Measurements from ENCODE around the gene C19orf73.
"Not testable (repeated sequence)": the region's sequence is repeated elsewhere in the genome, so short reads cannot be mapped to it uniquely, and the experiment has no call there.

C19orf73 gene

DNA sequence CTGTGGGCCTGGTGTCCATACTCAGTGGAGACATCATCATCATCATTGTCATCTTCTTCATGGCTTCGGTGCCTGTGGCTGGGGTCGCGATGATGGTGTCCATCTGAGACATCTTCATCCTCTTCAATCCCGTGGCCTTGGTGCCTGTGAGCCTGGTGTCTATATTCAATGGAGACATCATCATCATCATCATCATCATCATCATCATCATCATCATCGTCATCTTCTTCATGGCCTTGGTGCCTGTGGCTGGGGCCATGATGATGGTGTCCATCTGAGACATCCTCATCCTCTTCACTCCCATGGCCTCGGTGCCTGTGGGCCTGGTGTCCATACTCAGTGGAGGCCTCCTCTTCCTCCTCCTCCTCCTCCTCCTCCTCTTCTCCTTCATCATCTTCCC lies 35.3 kb upstream of the C19orf73 start:
- H3K4me1 ChIP-seq (ENCODE audit: control insufficient read depth, insufficient read depth, low read length) = peaks cover 27% of the 10 kb centered on the region
- no peaks in the 10 kb centered on the region for H3K36me3 ChIP-seq (ENCODE audit: control insufficient read depth, insufficient read depth, low read length)
- H3K9ac ChIP-seq (ENCODE audit: low read length) = no peak overlapping the region
- H3K9me3 ChIP-seq (ENCODE audit: control insufficient read depth, low read length) = no peaks in the 10 kb centered on the region
- H3K27me3 ChIP-seq (ENCODE audit: control insufficient read depth, insufficient read depth, low read length) = no peaks in the 10 kb centered on the region
- no peak overlapping the region for H3K4me3 ChIP-seq (ENCODE audit: low read length)

GRCh38 chr19:49153167-49153809 lies 34.3 kb upstream of the C19orf73 start:
- no peaks in the 10 kb centered on the region for H3K36me3 ChIP-seq (ENCODE audit: control insufficient read depth, insufficient read depth, low read length)
- no peak overlapping the region for H3K9ac ChIP-seq (ENCODE audit: low read length)
- no peaks in the 10 kb centered on the region for H3K9me3 ChIP-seq (ENCODE audit: control insufficient read depth, low read length)
- peaks cover 31% of the 10 kb centered on the region for H3K4me1 ChIP-seq (ENCODE audit: control insufficient read depth, insufficient read depth, low read length)
- H3K27me3 ChIP-seq (ENCODE audit: control insufficient read depth, insufficient read depth, low read length) = no peaks in the 10 kb centered on the region
- no peak overlapping the region for H3K4me3 ChIP-seq (ENCODE audit: low read length)

DNA sequence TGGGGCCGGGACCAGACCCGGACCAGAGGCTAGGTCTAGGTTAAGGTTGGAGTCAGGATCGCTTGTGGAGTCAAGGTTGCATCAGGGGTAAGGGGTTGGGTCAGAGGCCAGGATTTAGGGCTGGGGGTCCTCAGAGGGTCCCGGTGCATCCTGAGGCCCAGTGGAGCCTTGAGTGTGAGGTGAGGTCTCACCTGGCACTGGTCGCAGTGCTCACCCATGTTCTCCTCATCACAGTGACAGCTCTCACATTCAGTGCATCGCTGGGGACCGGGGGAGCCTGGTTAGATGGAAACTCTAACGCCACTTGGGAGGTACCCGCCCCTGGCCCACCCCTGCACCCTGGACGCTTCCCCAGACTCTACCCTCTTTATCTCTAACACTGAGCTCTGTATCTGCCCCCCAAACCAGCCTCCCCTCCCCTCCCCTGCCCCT lies 33.2 kb upstream of the C19orf73 start:
- Histone ChIP-seq H3K4me3 (ENCODE audit: low read length) (no peak overlapping the region), H3K36me3 (ENCODE audit: control insufficient read depth, insufficient read depth, low read length) (no peaks in the 10 kb centered on the region), H3K9ac (ENCODE audit: low read length) (no peak overlapping the region), H3K9me3 (ENCODE audit: control insufficient read depth, low read length) (no peaks in the 10 kb centered on the region), H3K4me1 (ENCODE audit: control insufficient read depth, insufficient read depth, low read length) (peaks cover 31% of the 10 kb centered on the region), H3K27me3 (ENCODE audit: control insufficient read depth, insufficient read depth, low read length) (no peaks in the 10 kb centered on the region)

- Histone ChIP-seq H3K4me1 (ENCODE audit: control insufficient read depth, insufficient read depth, low read length) (peaks cover 24% of the 10 kb centered on the region), H3K4me3 (ENCODE audit: low read length) (no peak overlapping the region), H3K9me3 (ENCODE audit: control insufficient read depth, low read length) (no peaks in the 10 kb centered on the region), H3K36me3 (ENCODE audit: control insufficient read depth, insufficient read depth, low read length) (no peaks in the 10 kb centered on the region), H3K27me3 (ENCODE audit: control insufficient read depth, insufficient read depth, low read length) (no peaks in the 10 kb centered on the region), H3K9ac (ENCODE audit: low read length) (no peak overlapping the region)
Measured at GRCh38 chr19:49151267-49152118, 32.5 kb upstream of the C19orf73 start.

- H3K4me3 ChIP-seq (ENCODE audit: low read length) = no peak overlapping the region
- H3K36me3 ChIP-seq (ENCODE audit: control insufficient read depth, insufficient read depth, low read length) = no peaks in the 10 kb centered on the region
- H3K27me3 ChIP-seq (ENCODE audit: control insufficient read depth, insufficient read depth, low read length) = no peaks in the 10 kb centered on the region
- H3K9me3 ChIP-seq (ENCODE audit: control insufficient read depth, low read length) = no peaks in the 10 kb centered on the region
- peak overlapping the region; percentile 19 for H3K9ac ChIP-seq (ENCODE audit: low read length)
- peaks cover 24% of the 10 kb centered on the region for H3K4me1 ChIP-seq (ENCODE audit: control insufficient read depth, insufficient read depth, low read length)
Measured at GRCh38 chr19:49150944-49151243, 32.0 kb upstream of the C19orf73 start.

- Histone ChIP-seq H3K27me3 (ENCODE audit: control insufficient read depth, insufficient read depth, low read length) (no peaks in the 10 kb centered on the region), H3K36me3 (ENCODE audit: control insufficient read depth, insufficient read depth, low read length) (no peaks in the 10 kb centered on the region), H3K9ac (ENCODE audit: low read length) (peak overlapping the region; percentile 19), H3K9me3 (ENCODE audit: control insufficient read depth, low read length) (no peaks in the 10 kb centered on the region), H3K4me3 (ENCODE audit: low read length) (peak overlapping the region; percentile 20), H3K4me1 (ENCODE audit: control insufficient read depth, insufficient read depth, low read length) (peaks cover 24% of the 10 kb centered on the region)
Measured at GRCh38 chr19:49150106-49150943, 31.4 kb upstream of the C19orf73 start.

DNA sequence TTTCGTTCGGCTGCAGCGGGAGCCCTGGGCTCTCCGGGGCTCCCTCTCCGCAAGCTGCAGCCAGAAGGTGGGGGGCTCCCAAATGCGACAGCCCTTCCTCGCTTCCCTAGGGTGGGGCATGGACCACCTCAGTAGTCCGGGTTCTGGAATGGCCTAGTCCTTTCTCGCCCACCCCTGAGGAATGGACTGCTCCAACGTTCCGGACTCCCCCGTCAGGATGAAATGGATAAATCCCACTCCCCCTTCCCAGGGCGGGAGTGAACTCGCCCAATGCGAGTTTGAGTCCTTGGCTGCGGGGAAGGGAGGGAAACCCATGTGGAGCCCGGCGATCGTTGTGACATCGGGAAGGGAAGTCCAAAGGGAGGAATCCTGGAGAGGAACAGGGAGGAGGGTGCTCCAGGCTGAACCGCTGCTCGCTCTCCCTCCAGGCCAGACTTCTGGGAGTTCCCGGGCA lies 30.7 kb upstream of the C19orf73 start:
- H3K36me3 ChIP-seq (ENCODE audit: control insufficient read depth, insufficient read depth, low read length) = no peaks in the 10 kb centered on the region
- peak overlapping the region; percentile 20 for H3K4me3 ChIP-seq (ENCODE audit: low read length)
- H3K9ac ChIP-seq (ENCODE audit: low read length) = peak overlapping the region; percentile 19
- no peaks in the 10 kb centered on the region for H3K27me3 ChIP-seq (ENCODE audit: control insufficient read depth, insufficient read depth, low read length)
- H3K4me1 ChIP-seq (ENCODE audit: control insufficient read depth, insufficient read depth, low read length) = peaks cover 24% of the 10 kb centered on the region
- H3K9me3 ChIP-seq (ENCODE audit: control insufficient read depth, low read length) = no peaks in the 10 kb centered on the region

- no peaks in the 10 kb centered on the region for H3K36me3 ChIP-seq (ENCODE audit: control insufficient read depth, insufficient read depth, low read length)
- no peaks in the 10 kb centered on the region for H3K27me3 ChIP-seq (ENCODE audit: control insufficient read depth, insufficient read depth, low read length)
- H3K4me3 ChIP-seq (ENCODE audit: low read length) = peak overlapping the region; percentile 20
- peak overlapping the region; percentile 19 for H3K9ac ChIP-seq (ENCODE audit: low read length)
- H3K4me1 ChIP-seq (ENCODE audit: control insufficient read depth, insufficient read depth, low read length) = peaks cover 24% of the 10 kb centered on the region
- H3K9me3 ChIP-seq (ENCODE audit: control insufficient read depth, low read length) = no peaks in the 10 kb centered on the region
Measured at GRCh38 chr19:49148784-49149651, 30.1 kb upstream of the C19orf73 start.

DNA sequence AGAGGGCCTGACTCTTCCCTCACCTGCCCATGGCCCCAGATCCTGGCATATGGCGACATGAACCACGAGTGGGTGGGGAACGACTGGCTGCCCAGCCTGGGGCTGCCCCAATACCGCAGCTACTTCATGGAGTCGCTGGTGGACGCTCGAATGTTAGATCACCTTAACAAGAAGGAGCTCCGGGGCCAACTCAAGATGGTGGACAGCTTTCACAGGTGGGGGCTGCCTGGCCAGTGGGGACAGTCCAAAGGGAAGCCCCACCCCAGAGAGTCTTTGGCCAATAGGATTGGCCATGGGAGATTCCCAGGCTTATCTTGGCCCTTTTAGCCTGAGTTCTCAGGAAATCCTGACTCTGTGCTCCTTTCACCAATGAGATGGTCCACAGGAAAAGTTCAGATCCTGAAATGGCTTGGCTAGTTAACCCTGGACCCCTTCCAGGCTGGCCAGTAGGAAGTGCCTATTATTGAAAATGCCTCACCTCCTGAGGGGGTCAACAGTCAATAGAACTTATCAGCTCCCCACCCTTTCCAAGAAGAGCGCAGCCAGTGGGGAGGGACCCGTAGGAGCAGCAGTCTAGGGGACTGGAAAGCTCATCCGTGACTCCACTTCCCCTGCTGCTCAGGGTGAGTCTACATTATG lies 29.2 kb upstream of the C19orf73 start:
- Histone ChIP-seq H3K27me3 (ENCODE audit: control insufficient read depth, insufficient read depth, low read length) (no peaks in the 10 kb centered on the region), H3K4me3 (ENCODE audit: low read length) (no peak overlapping the region), H3K9me3 (ENCODE audit: control insufficient read depth, low read length) (no peaks in the 10 kb centered on the region), H3K9ac (ENCODE audit: low read length) (no peak overlapping the region), H3K36me3 (ENCODE audit: control insufficient read depth, insufficient read depth, low read length) (no peaks in the 10 kb centered on the region), H3K4me1 (ENCODE audit: control insufficient read depth, insufficient read depth, low read length) (peaks cover 27% of the 10 kb centered on the region)

- not testable (repeated sequence) for H3K9ac ChIP-seq (ENCODE audit: low read length); H3K27me3 ChIP-seq (ENCODE audit: control insufficient read depth, insufficient read depth, low read length); H3K9me3 ChIP-seq (ENCODE audit: control insufficient read depth, low read length); H3K36me3 ChIP-seq (ENCODE audit: control insufficient read depth, insufficient read depth, low read length); H3K4me3 ChIP-seq (ENCODE audit: low read length)
- H3K4me1 ChIP-seq (ENCODE audit: control insufficient read depth, insufficient read depth, low read length) = peaks cover 31% of the 10 kb centered on the region
Measured at GRCh38 chr19:49146408-49146770, 27.4 kb upstream of the C19orf73 start.
